ENCODE data around the gene SPTLC1. TPM values are rescaled to one million over a fixed set of nuclear protein-coding genes. Genes with fewer than 3 reads are reported as not detected.

SPTLC1 gene
- polyA plus RNA-seq, 2 of the 4 experiments (the other 2 are of a cell fraction), result 63.7 to 122 TPM

DNA sequence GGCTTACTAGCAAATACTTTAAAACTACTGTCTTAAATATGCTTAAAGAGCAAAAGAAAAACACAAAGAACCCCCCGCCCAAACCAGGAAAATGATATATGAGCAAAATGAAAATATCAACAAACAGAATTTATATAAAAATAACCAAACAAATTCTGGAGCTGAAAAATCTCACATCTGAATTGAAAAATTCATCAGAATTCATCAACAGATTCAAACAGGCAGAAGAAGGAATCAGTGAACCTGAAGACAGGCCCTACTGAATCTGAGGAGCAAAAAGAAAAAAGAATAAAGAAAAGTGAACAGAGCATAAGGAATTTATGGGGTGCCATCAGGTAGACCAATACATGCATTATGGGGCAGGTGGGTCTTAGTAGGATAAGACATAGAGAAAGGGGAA, 49.8 kb upstream of the SPTLC1 start:
- DNase-seq (ENCODE audit: low read depth in 1 of 2, low spot score in 1 of 2) (no peak), ATAC-seq (no peak), FAIRE-seq (no peak)
- TF ChIP-seq BHLHE40 (IDR thresholded peaks at IDR 0.05; ENCODE audit: low read depth, low read length), result no peak
- TF ChIP-seq KDM5A (IDR thresholded peaks at IDR 0.05), result no peak
- TF ChIP-seq, protein P1, sequence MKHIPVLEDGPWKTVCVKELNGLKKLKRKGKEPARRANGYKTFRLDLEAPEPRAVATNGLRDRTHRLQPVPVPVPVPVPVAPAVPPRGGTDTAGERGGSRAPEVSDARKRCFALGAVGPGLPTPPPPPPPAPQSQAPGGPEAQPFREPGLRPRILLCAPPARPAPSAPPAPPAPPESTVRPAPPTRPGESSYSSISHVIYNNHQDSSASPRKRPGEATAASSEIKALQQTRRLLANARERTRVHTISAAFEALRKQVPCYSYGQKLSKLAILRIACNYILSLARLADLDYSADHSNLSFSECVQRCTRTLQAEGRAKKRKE (CRISPR knock-in tag; IDR thresholded peaks at IDR 0.05; ENCODE audit: low read depth), result no peak
- no peak for TF ChIP-seq ZFP36 (IDR thresholded peaks at IDR 0.05; ENCODE audit: borderline replicate concordance, partially characterized antibody)
- no peak for TF ChIP-seq NFE2L2 (conservative IDR thresholded peaks at IDR 0.05; ENCODE audit: low read length)
- TF ChIP-seq CHD4 (IDR thresholded peaks at IDR 0.05; ENCODE audit: borderline replicate concordance), result no peak
- TF ChIP-seq, protein P2, sequence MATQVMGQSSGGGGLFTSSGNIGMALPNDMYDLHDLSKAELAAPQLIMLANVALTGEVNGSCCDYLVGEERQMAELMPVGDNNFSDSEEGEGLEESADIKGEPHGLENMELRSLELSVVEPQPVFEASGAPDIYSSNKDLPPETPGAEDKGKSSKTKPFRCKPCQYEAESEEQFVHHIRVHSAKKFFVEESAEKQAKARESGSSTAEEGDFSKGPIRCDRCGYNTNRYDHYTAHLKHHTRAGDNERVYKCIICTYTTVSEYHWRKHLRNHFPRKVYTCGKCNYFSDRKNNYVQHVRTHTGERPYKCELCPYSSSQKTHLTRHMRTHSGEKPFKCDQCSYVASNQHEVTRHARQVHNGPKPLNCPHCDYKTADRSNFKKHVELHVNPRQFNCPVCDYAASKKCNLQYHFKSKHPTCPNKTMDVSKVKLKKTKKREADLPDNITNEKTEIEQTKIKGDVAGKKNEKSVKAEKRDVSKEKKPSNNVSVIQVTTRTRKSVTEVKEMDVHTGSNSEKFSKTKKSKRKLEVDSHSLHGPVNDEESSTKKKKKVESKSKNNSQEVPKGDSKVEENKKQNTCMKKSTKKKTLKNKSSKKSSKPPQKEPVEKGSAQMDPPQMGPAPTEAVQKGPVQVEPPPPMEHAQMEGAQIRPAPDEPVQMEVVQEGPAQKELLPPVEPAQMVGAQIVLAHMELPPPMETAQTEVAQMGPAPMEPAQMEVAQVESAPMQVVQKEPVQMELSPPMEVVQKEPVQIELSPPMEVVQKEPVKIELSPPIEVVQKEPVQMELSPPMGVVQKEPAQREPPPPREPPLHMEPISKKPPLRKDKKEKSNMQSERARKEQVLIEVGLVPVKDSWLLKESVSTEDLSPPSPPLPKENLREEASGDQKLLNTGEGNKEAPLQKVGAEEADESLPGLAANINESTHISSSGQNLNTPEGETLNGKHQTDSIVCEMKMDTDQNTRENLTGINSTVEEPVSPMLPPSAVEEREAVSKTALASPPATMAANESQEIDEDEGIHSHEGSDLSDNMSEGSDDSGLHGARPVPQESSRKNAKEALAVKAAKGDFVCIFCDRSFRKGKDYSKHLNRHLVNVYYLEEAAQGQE (IDR thresholded peaks at IDR 0.05), result no peak
- no peak for TF ChIP-seq NR3C1 (IDR thresholded peaks at IDR 0.05)
- WGBS (ENCODE audit: missing lambda C conversion rate), result 68% methylated on average over 1 of the region's 1 CpG
- CTCF ChIA-PET, result interaction anchor here (3.5 kb wide), 1 partner anchor 25 kb away, joined by 18 read pairs; no protein-coding TSS in a partner anchor
- Histone ChIP-seq H3K4me3 (no peak overlapping the region), H3K27ac (no peak overlapping the region), H3K4me1 (no peaks in the 10 kb centered on the region), H3K9me3 (no peaks in the 10 kb centered on the region), H3K4me2 (no peak overlapping the region)
- POLR2A ChIA-PET, result no interaction called here

DNA sequence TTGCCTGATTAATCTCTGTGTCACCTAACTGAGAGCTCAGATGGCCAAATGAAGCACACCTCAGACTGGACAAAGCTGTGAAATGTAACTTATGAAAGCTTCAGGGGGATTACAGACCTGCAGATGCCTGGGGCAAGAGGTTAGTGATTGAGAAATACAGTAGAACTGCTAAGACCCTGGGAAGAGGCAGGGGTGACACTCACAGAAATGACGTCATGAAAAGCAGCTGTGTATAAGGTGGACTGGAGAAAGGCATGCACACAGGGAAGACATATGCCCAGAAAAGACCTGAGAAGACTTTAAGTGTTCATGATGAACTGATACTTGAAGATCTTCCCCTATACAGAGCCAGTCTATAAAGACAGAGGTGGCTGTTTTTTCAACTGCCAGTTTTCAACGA, 49.3 kb upstream of the SPTLC1 start:
- H3K4me3 ChIP-seq, result no peak overlapping the region
- H3K27ac ChIP-seq, result no peak overlapping the region
- FAIRE-seq, result no peak
- no peaks in the 10 kb centered on the region for H3K4me1 ChIP-seq
- no peaks in the 10 kb centered on the region for H3K9me3 ChIP-seq
- WGBS (ENCODE audit: missing lambda C conversion rate), result 61% methylated on average over 2 of the region's 2 CpGs
- TF ChIP-seq CBX2 (IDR thresholded peaks at IDR 0.05; ENCODE audit: borderline replicate concordance, low read depth) (no peak), ZFP36 (IDR thresholded peaks at IDR 0.05; ENCODE audit: borderline replicate concordance, partially characterized antibody) (no peak), MAFK (IDR thresholded peaks at IDR 0.05; ENCODE audit: partially characterized antibody) (no peak), JUN (IDR thresholded peaks at IDR 0.05) (no peak), ESRRA (IDR thresholded peaks at IDR 0.05; ENCODE audit: borderline replicate concordance, low read length) (no peak), EHMT2 (IDR thresholded peaks at IDR 0.05; ENCODE audit: low read depth) (no peak), EHF (CRISPR knock-in tag; IDR thresholded peaks at IDR 0.05) (no peak), CBX8 (IDR thresholded peaks at IDR 0.05) (no peak), JUNB (IDR thresholded peaks at IDR 0.05) (no peak), MYC (IDR thresholded peaks at IDR 0.05; ENCODE audit: borderline replicate concordance, low read length) (no peak), RCOR1 (IDR thresholded peaks at IDR 0.05; ENCODE audit: low read depth, low read length) (no peak), ZNF302 (CRISPR knock-in tag; IDR thresholded peaks at IDR 0.05) (no peak), NPAS2 (CRISPR knock-in tag; IDR thresholded peaks at IDR 0.05; ENCODE audit: borderline replicate concordance) (no peak), POLR2A (IDR thresholded peaks at IDR 0.05; ENCODE audit: low read length) (no peak), SMC3 (IDR thresholded peaks at IDR 0.05) (no peak), MAZ (IDR thresholded peaks at IDR 0.05; ENCODE audit: borderline replicate concordance, low read depth, low read length) (no peak)
- TF ChIP-seq, protein P3, sequence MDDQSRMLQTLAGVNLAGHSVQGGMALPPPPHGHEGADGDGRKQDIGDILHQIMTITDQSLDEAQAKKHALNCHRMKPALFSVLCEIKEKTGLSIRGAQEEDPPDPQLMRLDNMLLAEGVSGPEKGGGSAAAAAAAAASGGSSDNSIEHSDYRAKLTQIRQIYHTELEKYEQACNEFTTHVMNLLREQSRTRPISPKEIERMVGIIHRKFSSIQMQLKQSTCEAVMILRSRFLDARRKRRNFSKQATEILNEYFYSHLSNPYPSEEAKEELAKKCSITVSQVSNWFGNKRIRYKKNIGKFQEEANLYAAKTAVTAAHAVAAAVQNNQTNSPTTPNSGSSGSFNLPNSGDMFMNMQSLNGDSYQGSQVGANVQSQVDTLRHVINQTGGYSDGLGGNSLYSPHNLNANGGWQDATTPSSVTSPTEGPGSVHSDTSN (IDR thresholded peaks at IDR 0.05), result no peak
- TF ChIP-seq, protein P4, sequence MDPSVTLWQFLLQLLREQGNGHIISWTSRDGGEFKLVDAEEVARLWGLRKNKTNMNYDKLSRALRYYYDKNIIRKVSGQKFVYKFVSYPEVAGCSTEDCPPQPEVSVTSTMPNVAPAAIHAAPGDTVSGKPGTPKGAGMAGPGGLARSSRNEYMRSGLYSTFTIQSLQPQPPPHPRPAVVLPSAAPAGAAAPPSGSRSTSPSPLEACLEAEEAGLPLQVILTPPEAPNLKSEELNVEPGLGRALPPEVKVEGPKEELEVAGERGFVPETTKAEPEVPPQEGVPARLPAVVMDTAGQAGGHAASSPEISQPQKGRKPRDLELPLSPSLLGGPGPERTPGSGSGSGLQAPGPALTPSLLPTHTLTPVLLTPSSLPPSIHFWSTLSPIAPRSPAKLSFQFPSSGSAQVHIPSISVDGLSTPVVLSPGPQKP (IDR thresholded peaks at IDR 0.05; ENCODE audit: low read depth, low read length), result no peak
- TF ChIP-seq, protein P5, sequence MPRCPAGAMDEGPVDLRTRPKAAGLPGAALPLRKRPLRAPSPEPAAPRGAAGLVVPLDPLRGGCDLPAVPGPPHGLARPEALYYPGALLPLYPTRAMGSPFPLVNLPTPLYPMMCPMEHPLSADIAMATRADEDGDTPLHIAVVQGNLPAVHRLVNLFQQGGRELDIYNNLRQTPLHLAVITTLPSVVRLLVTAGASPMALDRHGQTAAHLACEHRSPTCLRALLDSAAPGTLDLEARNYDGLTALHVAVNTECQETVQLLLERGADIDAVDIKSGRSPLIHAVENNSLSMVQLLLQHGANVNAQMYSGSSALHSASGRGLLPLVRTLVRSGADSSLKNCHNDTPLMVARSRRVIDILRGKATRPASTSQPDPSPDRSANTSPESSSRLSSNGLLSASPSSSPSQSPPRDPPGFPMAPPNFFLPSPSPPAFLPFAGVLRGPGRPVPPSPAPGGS (IDR thresholded peaks at IDR 0.05), result no peak
- TF ChIP-seq, protein P6, sequence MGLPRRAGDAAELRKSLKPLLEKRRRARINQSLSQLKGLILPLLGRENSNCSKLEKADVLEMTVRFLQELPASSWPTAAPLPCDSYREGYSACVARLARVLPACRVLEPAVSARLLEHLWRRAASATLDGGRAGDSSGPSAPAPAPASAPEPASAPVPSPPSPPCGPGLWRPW (IDR thresholded peaks at IDR 0.05), result no peak
- no peak overlapping the region for H3K4me2 ChIP-seq
- DNase-seq (ENCODE audit: low read depth in 1 of 2, low spot score in 1 of 2), result no peak
- no peak for ATAC-seq
- POLR2A ChIA-PET, result no interaction called here
- CTCF ChIA-PET, result interaction anchor here (1.3 to 3.5 kb wide), 2 partner anchors 25 to 30 kb away, joined by 3 to 18 read pairs; no protein-coding TSS in a partner anchor
